SK-N-SH treated with all-trans-retinoic acid at 6 μM for 48 hours (cell line): ENCODE measurements around the gene CDK2.

Source experiments
- CSRNP3 ChIP-seq: fragments of 250-450 bp; sonication (Bioruptor Pico); IDR thresholded peaks from 2 replicates; pipeline ENCODE4 v1.5.1; 2021; ENCODE audit warnings: mild to moderate bottlenecking, moderate library complexity
- PATZ1 ChIP-seq: fragments of 250-450 bp; sonication (Bioruptor Pico); IDR thresholded peaks from 2 replicates; pipeline ENCODE4 v1.8.0; 2020; ENCODE audit warnings: mild to moderate bottlenecking, moderate library complexity, borderline replicate concordance
- TSHZ2 ChIP-seq: fragments of 250-450 bp; sonication (Bioruptor Pico); IDR thresholded peaks from 2 replicates; pipeline ENCODE4 v1.5.0; 2020; ENCODE audit warnings: mild to moderate bottlenecking, moderate library complexity
- ZNF8 ChIP-seq: fragments of 450-650 bp; formaldehyde crosslinking; IDR thresholded peaks from 2 replicates; pipeline ENCODE4 v1.5.0; 2020; ENCODE audit warnings: mild to moderate bottlenecking, moderate library complexity

GRCh38 chr12:55972456-55972855, 5.8 kb downstream of the CDK2 start:
- no peak for TF ChIP-seq CSRNP3 (CRISPR knock-in tag)
- no peak for TF ChIP-seq ZNF8 (CRISPR knock-in tag)
- no peak for TF ChIP-seq TSHZ2
- TF ChIP-seq PATZ1 = no peak
